C4-2B (cell line): ENCODE results near the gene COL26A1.
A peak's percentile ranks its signal among the peaks of the same experiment; 100 is the strongest.

Source experiments
- ZFX ChIP-seq: fragments of 450-650 bp; IDR thresholded peaks from 2 replicates; pipeline ENCODE4 v1.6.1; 2017
- TF ChIP-seq, protein P1 (sequence below): fragments of 450-650 bp; conservative IDR thresholded peaks from 2 replicates; pipeline ENCODE4 v1.5.1; 2017; ENCODE audit warnings: mild to moderate bottlenecking

DNA sequence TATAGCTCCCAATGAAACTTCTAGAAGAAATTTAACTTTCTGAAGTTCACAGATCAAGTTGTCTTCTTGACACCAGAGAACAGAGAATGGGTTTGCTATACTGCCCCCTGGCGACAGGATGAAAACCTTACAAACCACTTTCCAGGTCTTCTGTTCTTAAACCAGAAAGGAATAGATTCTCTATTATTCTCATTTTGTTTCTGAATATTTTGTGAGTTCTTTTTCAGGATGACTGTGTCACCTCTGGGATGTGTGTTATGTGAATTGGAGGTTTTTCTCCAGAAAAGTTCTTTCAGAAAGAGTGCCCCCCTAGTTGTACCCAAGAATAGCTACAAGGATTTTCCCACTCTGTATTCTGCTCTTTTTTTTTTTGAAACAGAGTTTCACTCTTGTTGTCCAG, 47.3 kb upstream of the COL26A1 start:
- TF ChIP-seq, protein P1, sequence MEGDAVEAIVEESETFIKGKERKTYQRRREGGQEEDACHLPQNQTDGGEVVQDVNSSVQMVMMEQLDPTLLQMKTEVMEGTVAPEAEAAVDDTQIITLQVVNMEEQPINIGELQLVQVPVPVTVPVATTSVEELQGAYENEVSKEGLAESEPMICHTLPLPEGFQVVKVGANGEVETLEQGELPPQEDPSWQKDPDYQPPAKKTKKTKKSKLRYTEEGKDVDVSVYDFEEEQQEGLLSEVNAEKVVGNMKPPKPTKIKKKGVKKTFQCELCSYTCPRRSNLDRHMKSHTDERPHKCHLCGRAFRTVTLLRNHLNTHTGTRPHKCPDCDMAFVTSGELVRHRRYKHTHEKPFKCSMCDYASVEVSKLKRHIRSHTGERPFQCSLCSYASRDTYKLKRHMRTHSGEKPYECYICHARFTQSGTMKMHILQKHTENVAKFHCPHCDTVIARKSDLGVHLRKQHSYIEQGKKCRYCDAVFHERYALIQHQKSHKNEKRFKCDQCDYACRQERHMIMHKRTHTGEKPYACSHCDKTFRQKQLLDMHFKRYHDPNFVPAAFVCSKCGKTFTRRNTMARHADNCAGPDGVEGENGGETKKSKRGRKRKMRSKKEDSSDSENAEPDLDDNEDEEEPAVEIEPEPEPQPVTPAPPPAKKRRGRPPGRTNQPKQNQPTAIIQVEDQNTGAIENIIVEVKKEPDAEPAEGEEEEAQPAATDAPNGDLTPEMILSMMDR: peak; percentile 96
- TF ChIP-seq ZFX: no peak
